Prostate gland (tissue), 2 donors: ENCODE results near the gene KYAT1.

ENCODE experiments used
- CTCF ChIP-seq, 4 experiments: fragments of 200-600 bp in 2 of 4; fragments of 450-650 bp in 2 of 4; sonication (generic) in 2 of 4; IDR thresholded peaks; 1 replicate in 3 of 4; 2 replicates in 1 of 4; pipeline ENCODE4 v1.5.1; 2016 to 2019; ENCODE audit warnings: antibody characterized with exemption in 4 of 4, mild to moderate bottlenecking in 2 of 4, moderate library complexity in 2 of 4
- POLR2A ChIP-seq: fragments of 450-650 bp; IDR thresholded peaks from one replicate; pipeline ENCODE4 v1.6.1; 2016; ENCODE audit warnings: antibody characterized with exemption, mild to moderate bottlenecking

- no peak for TF ChIP-seq POLR2A
- TF ChIP-seq CTCF (IDR thresholded peaks at IDR 0.05): no peak
Measured at GRCh38 chr9:128818839-128819715, 62.7 kb downstream of the KYAT1 start.
